ENCODE data around the gene U2AF2.

- TF ChIP-seq CTCF (optimal IDR thresholded peaks at IDR 0.05 in 1 of 3, IDR thresholded peaks at IDR 0.05 in 1 of 3, conservative IDR thresholded peaks at IDR 0.05 in 1 of 3; ENCODE audit: extremely low read depth in 1 of 3, insufficient read depth in 2 of 3, low read length in 3 of 3) (peak; percentile 100), EZH2 (IDR thresholded peaks at IDR 0.05; ENCODE audit: low read length) (no peak)
Measured at GRCh38 chr19:55653651-55654322, 1.0 kb upstream of the U2AF2 start.

All from keratinocyte (primary cell).